CD4-positive, alpha-beta T cell (primary cell): Measurements from ENCODE around the gene MRGPRD. TPM values are rescaled to one million over a fixed set of nuclear protein-coding genes. Genes with fewer than 3 reads are reported as not detected.

ENCODE experiments used
- ATAC-seq: fragments of 200-7000 bp; cut with Tn5 transposase; one replicate; pipeline ENCODE4 v1.10.0; 2022; ENCODE audit warnings: mild to moderate bottlenecking; ENCODE audit not compliant: poor library complexity
- CTCF ChIA-PET: fragments of 350-600 bp; sonication (Branson Sonifier 250); formaldehyde crosslinking; loops from one replicate; lab custom pipeline; 2021; ENCODE audit warnings: antibody characterized with exemption, inconsistent platforms; lab: Charles Lee
- POLR2A ChIA-PET: fragments of 350-600 bp; sonication (Branson Sonifier 250); formaldehyde crosslinking; loops from one replicate; lab custom pipeline; 2021; ENCODE audit warnings: antibody characterized with exemption, inconsistent platforms; lab: Charles Lee
- DNase-seq, 14 experiments: peaks; one replicate each; pipeline ENCODE4 v3.0.0-alpha.2; 2013 to 2020; ENCODE audit warnings: mixed read lengths in 2 of 14
- H3K27ac ChIP-seq, 2 donors: one replicate each; pipeline versions ENCODE4 v1.5.1 to v1.7.0; 2013; ENCODE audit warnings: low read length in 2 of 2, low read depth in 1 of 2, mild to moderate bottlenecking in 1 of 2
- H3K27me3 ChIP-seq, 2 experiments: 1 replicate in 1 of 2; 2 replicates in 1 of 2; pipeline versions ENCODE4 v1.6.1 to v1.7.0; 2013; ENCODE audit warnings: low read length in 2 of 2, control low read depth in 1 of 2, mild to moderate bottlenecking in 1 of 2, moderate library complexity in 1 of 2; ENCODE audit not compliant: insufficient read depth in 2 of 2, control insufficient read depth in 1 of 2
- H3K36me3 ChIP-seq: one replicate; pipeline ENCODE4 v1.6.1; 2013; ENCODE audit warnings: low read length, control low read depth; ENCODE audit not compliant: insufficient read depth
- H3K4me1 ChIP-seq: one replicate; pipeline ENCODE4 v1.6.1; 2013; ENCODE audit warnings: low read length, control low read depth; ENCODE audit not compliant: insufficient read depth
- H3K4me3 ChIP-seq: one replicate; pipeline ENCODE4 v1.5.1; 2013; ENCODE audit warnings: mild to moderate bottlenecking, low read length, moderate library complexity
- H3K9me3 ChIP-seq, 2 experiments: 1 replicate in 1 of 2; 2 replicates in 1 of 2; pipeline versions ENCODE4 v1.6.1 to v1.7.0; 2013; ENCODE audit warnings: low read length in 2 of 2, mild to moderate bottlenecking in 2 of 2, control low read depth in 1 of 2, moderate library complexity in 1 of 2; ENCODE audit not compliant: control insufficient read depth in 1 of 2, insufficient read depth in 1 of 2
- H3K27ac Mint-ChIP-seq: one replicate; pipeline ENCODE4 v1.8.0; 2020; ENCODE audit warnings: mixed read lengths
- H3K27me3 Mint-ChIP-seq: one replicate; pipeline ENCODE4 v1.8.0; 2021; ENCODE audit warnings: mixed read lengths
- H3K36me3 Mint-ChIP-seq: one replicate; pipeline ENCODE4 v1.8.0; 2021; ENCODE audit warnings: low read depth, mixed read lengths
- H3K4me1 Mint-ChIP-seq: one replicate; pipeline ENCODE4 v1.8.0; 2021; ENCODE audit warnings: low read depth, mixed read lengths
- H3K4me3 Mint-ChIP-seq: one replicate; pipeline ENCODE4 v1.8.0; 2020; ENCODE audit warnings: mild to moderate bottlenecking, mixed read lengths
- H3K9me3 Mint-ChIP-seq: one replicate; pipeline ENCODE4 v1.8.0; 2020; ENCODE audit warnings: mixed read lengths
- intact Hi-C, 2 experiments: fragments of 100-400 bp; cut with DNase I in 1 of 2; cut with micrococcal nuclease in 1 of 2; formaldehyde crosslinking; loops; one replicate each; pipeline versions ENCODE4 v1.15.1 to v1.9.0; 2023 to 2025; cut with DNase I, micrococcal nuclease
- total RNA-seq, 174 experiments: library from RNA in 2 of 174; stranded (reverse) in 2 of 174; gene quantifications; one replicate each; pipeline ENCODE4 v1.2.3 and lab custom pipeline; 2021 to 2026
- TF ChIP-seq, protein P1 (sequence below): fragments of 200-600 bp; IDR thresholded peaks from one replicate; pipeline ENCODE4 v1.8.0; 2022; ENCODE audit warnings: antibody characterized with exemption, mild to moderate bottlenecking

MRGPRD gene
- total RNA-seq, 2 experiments from 2014 or later, result not detected

- Mint-ChIP-seq H3K27ac (no peak within 1 kb of the TSS), H3K4me3 (no peak within 1 kb of the TSS), H3K9me3 (no peaks in the 10 kb centered on the region), H3K4me1 (peaks cover 5% of the 10 kb centered on the region), H3K36me3 (no peaks in the 10 kb centered on the region), H3K27me3 (peaks cover 36% of the 10 kb centered on the region)
- peaks cover 0 to 4% of the 10 kb centered on the region in 2 experiments for H3K9me3 ChIP-seq
- no peak within 1 kb of the TSS for H3K4me3 ChIP-seq
- TF ChIP-seq, protein P1, sequence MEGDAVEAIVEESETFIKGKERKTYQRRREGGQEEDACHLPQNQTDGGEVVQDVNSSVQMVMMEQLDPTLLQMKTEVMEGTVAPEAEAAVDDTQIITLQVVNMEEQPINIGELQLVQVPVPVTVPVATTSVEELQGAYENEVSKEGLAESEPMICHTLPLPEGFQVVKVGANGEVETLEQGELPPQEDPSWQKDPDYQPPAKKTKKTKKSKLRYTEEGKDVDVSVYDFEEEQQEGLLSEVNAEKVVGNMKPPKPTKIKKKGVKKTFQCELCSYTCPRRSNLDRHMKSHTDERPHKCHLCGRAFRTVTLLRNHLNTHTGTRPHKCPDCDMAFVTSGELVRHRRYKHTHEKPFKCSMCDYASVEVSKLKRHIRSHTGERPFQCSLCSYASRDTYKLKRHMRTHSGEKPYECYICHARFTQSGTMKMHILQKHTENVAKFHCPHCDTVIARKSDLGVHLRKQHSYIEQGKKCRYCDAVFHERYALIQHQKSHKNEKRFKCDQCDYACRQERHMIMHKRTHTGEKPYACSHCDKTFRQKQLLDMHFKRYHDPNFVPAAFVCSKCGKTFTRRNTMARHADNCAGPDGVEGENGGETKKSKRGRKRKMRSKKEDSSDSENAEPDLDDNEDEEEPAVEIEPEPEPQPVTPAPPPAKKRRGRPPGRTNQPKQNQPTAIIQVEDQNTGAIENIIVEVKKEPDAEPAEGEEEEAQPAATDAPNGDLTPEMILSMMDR, result no peak
- peaks cover 18% of the 10 kb centered on the region for H3K4me1 ChIP-seq
- peaks cover 39 to 60% of the 10 kb centered on the region in 2 experiments for H3K27me3 ChIP-seq
- no peaks in the 10 kb centered on the region for H3K36me3 ChIP-seq
- no peak for ATAC-seq
- CTCF ChIA-PET, result no interaction called here
- POLR2A ChIA-PET, result no interaction called here
- peak in 2 of 14 experiments; percentile 7 to 37 for DNase-seq
- intact Hi-C loops, result no loop called here
- H3K27ac ChIP-seq, result no peak within 1 kb of the TSS
Measured at GRCh38 chr11:69013009-69013951, 32.5 kb upstream of the MRGPRD start, which contains the start of gene MRGPRF. TSS of gene MRGPRF (minus strand) at chr11:69013246. CDS start at chr11:69009901, 3,345 bp downstream.

DNA sequence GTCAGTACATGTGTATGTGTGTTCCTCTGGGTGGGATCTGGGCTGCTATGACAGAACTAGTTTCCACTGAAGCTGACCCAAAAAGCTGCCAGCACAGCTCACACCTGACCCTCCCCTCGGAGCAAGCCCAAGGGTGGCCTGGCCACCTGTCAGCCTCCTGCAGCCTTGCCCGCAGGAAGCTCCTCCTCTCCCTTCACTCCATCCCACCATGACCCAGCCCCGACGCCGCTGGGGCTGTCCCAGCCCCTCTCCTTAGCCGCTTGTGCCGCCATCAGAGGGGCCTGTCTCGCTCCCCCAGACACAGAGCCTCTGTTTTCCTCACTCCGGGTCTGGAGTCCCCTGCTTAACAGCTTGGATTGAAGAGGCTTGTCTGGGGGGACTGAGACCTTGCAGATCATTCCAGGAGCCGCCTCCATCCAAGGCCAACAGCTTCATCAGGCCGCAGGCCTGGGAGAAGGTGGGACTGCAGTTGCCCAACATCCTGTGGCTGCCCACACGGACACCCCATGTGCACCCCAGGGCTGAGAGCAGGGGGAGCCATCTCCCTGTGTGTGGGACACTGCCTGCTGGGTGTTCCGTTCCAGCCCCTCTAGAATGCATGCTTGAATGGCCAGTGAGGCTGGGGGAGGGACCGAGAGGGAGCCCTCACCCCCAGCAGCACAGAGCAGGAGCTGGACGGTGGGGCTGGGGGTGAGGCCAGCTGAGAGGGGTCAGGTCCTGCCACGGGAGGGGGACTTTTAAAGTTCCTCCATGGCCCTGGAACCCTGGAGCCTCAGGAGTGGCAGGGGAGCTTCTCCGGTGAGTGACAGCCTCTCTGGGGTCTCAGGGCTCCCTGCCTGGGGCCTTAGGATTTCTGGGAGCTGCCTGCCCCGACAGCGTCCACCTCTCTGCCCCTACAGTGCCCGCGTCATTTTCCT, 31.6 kb upstream of the MRGPRD start:
- intact Hi-C loops, result no loop called here
- Mint-ChIP-seq H3K9me3 (no peaks in the 10 kb centered on the region), H3K4me3 (no peak overlapping the region), H3K27me3 (peaks cover 39% of the 10 kb centered on the region), H3K36me3 (no peaks in the 10 kb centered on the region), H3K4me1 (peaks cover 5% of the 10 kb centered on the region), H3K27ac (no peak overlapping the region)
- Histone ChIP-seq H3K27me3 (peaks cover 39 to 60% of the 10 kb centered on the region in 2 experiments), H3K4me1 (peaks cover 18% of the 10 kb centered on the region), H3K9me3 (peaks cover 0 to 4% of the 10 kb centered on the region in 2 experiments), H3K27ac (no peak overlapping the region), H3K36me3 (no peaks in the 10 kb centered on the region), H3K4me3 (no peak overlapping the region)
- DNase-seq (no peak), ATAC-seq (no peak)
- ChIA-PET CTCF (no interaction called here), POLR2A (no interaction called here)
- TF ChIP-seq, protein P1, result no peak

- intact Hi-C loops, result no loop called here
- ChIA-PET POLR2A (no interaction called here), CTCF (no interaction called here)
- Mint-ChIP-seq H3K9me3 (no peaks in the 10 kb centered on the region), H3K4me1 (peaks cover 5% of the 10 kb centered on the region), H3K4me3 (no peak overlapping the region), H3K36me3 (no peaks in the 10 kb centered on the region), H3K27me3 (peaks cover 41% of the 10 kb centered on the region), H3K27ac (no peak overlapping the region)
- Histone ChIP-seq H3K4me1 (peaks cover 18% of the 10 kb centered on the region), H3K9me3 (peaks cover 0 to 4% of the 10 kb centered on the region in 2 experiments), H3K4me3 (no peak overlapping the region), H3K27ac (no peak overlapping the region), H3K36me3 (no peaks in the 10 kb centered on the region), H3K27me3 (peaks cover 42 to 60% of the 10 kb centered on the region in 2 experiments)
- TF ChIP-seq, protein P1, result no peak
- DNase-seq (no peak), ATAC-seq (no peak)
Measured at GRCh38 chr11:69011624-69012091, 30.9 kb upstream of the MRGPRD start.
